Iris pigment epithelial cell (primary cell): Measurements from ENCODE around the gene FHOD3.

Experiments
- DNase-seq: peaks from one replicate; pipeline ENCODE4 v3.0.0-alpha.2; 2011; ENCODE audit warnings: low read depth

Gene FHOD3

DNA sequence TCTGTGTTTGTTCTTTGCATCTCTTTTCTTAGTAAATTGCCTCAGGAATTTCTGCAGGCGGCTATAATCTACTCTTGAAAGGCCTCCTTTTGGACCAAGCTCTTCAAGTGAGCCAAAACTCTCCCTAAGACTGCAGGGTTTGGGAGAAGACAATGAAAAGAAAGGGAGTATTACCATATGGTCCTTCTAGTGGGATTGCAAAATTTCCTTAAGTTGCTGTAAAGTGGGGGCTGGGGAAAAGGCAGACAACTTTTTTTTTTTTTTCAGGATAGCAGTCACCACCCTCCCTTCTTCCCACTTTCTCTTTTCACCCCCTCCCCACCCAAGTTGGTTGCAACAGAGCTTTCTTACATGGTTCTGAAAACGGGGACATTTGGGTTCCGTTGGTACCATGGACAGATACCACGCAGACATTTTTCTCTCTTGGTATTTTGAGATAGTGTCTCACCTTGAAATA lies 183.7 kb downstream of the FHOD3 start:
- DNase-seq, result no peak

GRCh38 chr18:36481935-36482334 lies 184.4 kb downstream of the FHOD3 start:
- no peak for DNase-seq

DNA sequence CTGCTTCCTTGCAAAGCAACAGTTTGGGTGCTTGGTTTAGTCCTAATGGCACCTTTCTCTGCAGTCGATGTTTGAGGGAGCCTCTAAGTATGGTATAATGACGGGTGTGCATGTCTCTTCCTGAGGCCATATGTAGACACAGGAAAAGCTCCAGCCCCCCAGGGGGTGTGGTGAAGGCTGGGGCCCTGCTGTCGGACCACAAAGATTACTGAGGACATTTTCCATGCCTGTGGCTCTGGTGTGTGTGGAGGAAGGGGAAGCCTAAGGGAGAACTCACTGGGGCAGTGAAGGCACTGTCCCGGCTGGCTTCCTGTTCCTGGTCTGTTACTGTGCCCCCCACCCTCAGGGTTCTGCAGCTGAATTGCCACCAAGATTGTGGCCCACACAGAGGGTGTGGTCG lies 187.1 kb downstream of the FHOD3 start:
- no peak for DNase-seq

GRCh38 chr18:36485772-36486171 lies 188.3 kb downstream of the FHOD3 start:
- DNase-seq, result no peak

GRCh38 chr18:36488131-36488530 lies 190.6 kb downstream of the FHOD3 start:
- DNase-seq, result no peak

DNA sequence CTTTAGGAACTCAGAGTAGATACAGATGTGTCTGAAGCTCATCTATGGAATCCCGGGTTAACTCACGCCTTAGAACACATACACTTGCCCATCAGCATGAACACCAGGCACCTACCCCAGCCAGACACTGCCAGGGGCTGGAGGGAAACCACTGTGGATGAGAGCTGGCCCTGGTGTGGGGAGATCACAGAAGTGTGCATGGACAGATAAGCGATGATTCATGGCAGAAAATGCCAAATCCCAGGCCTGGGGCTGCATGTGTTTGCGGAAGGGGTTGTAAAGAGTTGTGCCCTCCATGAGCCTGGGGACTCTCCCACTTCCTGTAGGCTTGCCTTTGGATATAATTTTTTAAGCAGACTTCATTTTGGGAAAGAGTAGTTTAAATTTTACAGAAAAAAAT lies 193.4 kb downstream of the FHOD3 start:
- no peak for DNase-seq

DNA sequence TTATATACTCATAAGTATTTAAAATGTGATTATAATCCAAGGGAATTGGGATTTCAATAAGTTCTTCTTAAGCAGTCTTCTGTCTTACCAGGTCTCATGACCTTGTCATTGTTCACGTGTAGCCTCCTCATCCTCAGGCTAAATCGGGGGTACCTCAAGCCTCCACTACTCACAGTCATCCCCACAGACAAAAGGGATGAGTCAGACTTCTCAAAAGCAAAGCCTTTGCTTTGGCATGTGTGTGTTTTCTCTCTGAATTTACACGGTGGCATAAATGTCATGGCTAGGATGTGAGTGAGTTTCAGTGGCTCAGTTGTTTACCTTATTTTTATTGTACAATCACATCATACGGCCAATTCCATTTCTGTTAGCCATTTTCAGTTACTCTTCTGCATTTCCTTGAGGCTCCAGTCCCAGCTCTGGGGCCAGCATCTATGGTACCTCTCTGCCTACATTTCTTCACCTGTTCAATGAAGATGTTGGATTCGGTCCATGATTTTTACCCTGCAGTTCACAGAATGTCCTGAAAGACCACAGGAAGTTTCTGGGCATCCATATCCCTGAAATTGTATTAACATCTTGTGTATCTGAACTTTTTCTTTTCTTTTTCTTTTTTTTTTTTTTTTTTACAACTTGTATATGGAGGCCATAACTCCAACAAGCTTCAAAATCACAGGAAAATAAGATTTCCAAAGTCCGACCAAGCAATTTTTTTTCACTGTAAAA lies 195.3 kb downstream of the FHOD3 start:
- DNase-seq, result no peak

- peak; percentile 11 for DNase-seq
Observed at GRCh38 chr18:36493349-36494159, 196.0 kb downstream of the FHOD3 start.

GRCh38 chr18:36494160-36494437 lies 196.6 kb downstream of the FHOD3 start:
- no peak for DNase-seq

DNA sequence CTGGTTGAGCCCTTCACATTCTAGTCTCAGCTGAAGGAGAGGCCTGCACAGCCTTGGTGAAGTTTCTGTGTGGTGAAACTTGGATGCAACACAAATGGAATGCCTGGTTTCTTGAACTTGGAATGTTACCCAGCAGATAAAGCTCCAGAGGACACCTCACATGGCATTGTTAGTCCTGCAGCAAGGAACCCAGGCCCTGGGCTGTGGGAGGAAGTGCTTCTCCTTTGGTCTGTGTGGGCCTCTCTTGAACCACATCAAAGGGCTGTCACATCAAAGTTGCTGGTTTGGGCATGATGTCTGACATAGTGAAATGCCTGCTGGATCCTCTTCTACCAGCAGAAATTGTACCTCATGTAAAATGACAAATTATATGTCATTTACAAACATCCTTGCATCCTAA lies 198.5 kb downstream of the FHOD3 start:
- no peak for DNase-seq

DNA sequence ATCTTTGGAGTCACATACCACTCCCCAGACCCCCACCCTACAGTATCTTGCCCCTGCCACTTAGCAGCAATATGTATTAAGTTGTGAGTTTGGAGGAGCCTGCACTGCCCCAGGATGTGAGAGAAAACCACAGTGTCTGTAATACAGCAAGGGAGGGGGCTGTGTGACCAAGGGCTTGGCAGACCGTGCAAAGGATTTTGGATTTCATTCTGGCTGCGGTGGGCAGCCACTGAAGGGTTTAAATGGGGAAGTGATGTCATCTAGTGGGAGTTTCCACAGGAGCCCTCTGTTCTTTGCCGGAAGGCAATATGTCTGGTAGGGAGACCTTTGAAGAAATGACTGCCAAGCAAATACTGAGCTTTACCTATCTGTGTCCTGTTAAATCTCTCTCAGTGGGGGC lies 202.4 kb downstream of the FHOD3 start:
- DNase-seq, result no peak

DNA sequence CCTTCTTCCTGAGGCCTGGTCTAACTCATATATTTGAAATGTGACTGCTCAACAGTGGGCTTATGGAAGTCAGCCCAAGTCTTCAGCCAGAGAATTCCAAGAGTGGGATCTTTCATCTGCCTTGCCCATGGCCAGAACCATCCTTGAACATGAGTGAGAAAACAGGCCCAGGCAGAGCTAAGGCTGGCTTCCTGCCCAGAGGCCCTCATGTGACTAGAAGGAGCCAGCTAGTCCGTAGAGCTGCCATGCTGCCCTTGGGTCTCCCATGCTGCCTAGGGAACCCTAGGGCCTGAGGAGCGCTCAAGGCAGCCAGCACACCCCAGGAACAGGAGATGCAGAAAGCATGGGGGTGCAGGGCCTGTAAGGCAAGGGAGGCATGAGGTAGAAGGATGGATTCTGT lies 203.6 kb downstream of the FHOD3 start:
- DNase-seq, result no peak

DNA sequence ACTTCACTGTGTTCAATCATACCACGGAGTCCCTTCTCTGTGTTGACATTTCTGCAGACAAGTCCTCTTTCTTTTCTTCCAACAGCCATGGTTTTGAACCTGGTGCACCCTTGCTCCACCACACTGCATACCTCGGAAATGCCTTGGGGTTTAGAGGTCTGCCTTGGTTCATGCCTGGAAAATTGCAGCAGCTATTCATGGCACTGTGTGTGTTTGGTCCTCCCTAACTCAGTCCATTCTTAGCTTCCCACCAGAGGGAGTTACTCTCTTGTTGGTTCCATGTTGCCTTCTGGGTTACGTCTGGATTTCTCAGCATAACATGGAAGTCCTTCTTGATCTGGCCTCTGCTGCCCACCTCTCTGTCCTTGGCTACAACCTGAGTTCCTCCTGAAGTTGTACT lies 206.0 kb downstream of the FHOD3 start:
- no peak for DNase-seq

DNA sequence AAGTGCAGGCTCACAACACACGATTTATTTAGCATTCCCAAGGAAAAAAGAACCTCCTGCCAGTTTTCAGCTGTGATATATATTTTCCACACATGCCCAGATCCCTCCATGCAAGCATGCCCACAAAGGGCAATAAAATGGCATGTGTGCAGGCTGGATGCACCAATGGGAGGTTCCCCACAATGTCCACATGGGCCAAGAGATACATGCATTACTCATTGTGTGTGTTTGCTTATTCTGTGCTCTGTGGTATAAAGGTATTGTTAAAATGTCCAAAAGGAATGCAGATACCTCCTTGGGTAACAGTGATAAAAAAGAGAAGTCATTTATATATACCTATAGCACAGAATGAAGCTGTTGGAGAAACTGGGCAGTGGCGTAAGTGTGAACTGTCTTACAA lies 207.4 kb downstream of the FHOD3 start:
- DNase-seq, result no peak

DNA sequence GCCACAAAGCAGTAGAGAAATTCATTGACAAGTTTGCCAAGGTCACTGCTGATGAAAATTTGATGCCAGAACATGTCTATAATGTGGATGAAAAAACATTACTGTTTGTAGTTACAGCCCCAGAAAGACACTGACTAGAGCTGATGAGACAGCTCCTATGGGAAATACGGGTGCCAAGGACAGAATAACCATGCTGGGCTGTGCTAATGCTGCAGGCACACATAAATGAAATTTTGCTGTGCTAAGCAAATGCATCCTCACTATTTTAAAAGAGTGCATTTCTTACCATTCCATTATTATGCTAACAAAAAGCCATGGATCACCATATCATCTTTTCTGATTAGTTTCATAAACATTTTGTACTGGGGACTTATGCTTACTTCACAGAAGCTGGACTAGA lies 208.2 kb downstream of the FHOD3 start:
- no peak for DNase-seq

DNA sequence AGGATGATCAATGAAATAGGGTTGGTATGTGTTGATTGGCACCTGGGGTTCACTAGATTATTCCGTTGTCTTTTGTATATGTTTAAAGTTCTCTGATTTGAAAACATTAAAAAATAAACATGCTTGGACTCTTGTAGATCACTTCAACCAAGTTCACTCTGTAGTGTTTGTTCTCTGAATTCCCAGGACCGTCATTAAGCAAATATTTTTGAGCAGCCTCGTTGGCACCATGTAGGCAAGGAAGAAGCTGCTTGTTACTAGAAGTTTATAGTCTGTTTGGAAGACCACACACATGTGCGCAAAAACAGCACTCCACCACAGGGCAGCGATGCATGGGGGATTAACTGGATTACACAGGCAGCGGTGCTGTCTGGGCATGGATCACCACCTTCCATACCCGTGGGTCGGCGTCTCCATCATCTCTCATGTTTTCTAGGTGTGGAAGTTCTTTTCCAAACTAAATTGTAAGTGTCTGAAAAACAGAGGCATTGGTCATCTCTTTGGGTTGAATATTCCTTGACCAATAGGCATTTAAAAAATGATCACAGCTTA lies 212.2 kb downstream of the FHOD3 start:
- no peak for DNase-seq

GRCh38 chr18:36511791-36512352 lies 214.4 kb downstream of the FHOD3 start:
- DNase-seq, result no peak

DNA sequence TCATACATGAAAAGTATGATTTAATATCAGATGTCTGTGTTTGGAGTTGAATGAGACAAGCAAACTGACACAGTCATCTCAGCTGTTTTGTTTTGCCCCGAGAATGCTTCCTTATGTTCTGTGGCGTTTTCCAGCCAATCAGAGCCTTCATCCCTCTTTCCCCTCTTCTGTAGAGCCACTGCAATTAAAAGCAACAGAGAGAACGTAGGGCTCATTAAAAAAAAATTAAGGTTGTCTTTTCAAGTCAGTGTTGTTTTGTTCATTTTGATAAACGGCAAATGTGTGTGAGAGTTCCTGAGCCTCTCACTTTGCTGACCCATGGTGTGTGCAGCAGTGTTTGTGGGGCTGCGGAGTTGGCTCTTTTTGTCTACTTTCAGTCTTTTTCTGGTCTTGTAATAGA lies 216.0 kb downstream of the FHOD3 start:
- DNase-seq, result no peak

DNA sequence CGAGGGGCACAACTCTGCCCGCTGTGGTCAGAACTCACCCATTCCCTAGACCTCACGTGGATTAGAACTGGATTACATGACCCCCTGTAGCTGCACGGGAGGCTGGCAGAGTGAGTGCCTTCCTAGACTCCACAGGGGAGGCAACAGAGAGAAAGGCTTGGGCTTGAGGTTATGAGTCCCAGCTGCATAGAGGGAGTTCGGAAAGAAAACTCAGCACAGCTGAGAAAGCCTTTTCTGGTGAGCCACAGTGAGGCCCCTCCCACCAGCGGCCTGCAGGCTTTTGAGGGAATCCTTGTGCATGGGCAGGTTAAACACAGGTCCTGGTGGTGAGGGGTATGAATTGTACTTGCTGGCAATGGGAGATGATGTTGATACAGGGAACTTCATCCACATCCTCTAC lies 217.3 kb downstream of the FHOD3 start:
- DNase-seq, result no peak

GRCh38 chr18:36516258-36516657 lies 218.7 kb downstream of the FHOD3 start:
- DNase-seq, result no peak

GRCh38 chr18:36516726-36517125 lies 219.2 kb downstream of the FHOD3 start:
- no peak for DNase-seq

DNA sequence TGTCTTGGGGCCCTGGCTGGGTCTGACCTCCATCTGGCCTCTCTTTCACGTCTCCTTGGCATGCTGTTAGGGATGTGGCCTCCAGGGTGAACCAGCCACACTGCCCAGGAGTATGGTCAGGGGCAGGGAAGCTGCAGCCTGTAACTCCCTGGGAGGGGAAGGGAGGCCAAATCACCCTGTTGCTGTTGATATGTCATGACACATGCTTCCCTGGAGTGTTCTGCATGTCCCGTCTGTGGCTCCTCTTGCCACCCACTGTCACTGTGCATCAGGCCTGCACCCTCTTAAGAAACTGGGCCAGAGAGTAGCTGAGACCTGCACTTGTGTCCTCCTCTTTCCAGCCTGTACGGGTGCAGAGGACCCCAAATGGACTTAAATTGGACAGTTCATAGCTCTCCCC lies 221.3 kb downstream of the FHOD3 start:
- no peak for DNase-seq

GRCh38 chr18:36519358-36519757 lies 221.8 kb downstream of the FHOD3 start:
- peak; percentile 26 for DNase-seq
